ENCODE measurements around the gene NCAPG2. TPM values are rescaled to one million over a fixed set of nuclear protein-coding genes. Genes with fewer than 3 reads are reported as not detected.

Gene NCAPG2
- total RNA-seq, 1 donor: 35.0 TPM

- no peak overlapping the region for H3K4me3 ChIP-seq (ENCODE audit: low read depth, low read length)
- TF ChIP-seq CTCF (IDR thresholded peaks at IDR 0.05; ENCODE audit: insufficient read depth, low read length): no peak
- DNase-seq (ENCODE audit: low read depth): no peak
Observed at GRCh38 chr7:158611541-158611940, 93.1 kb downstream of the NCAPG2 start.

GRCh38 chr7:158609313-158609974 lies 95.2 kb downstream of the NCAPG2 start:
- no peak overlapping the region for H3K4me3 ChIP-seq (ENCODE audit: low read depth, low read length)
- no peak for TF ChIP-seq CTCF (IDR thresholded peaks at IDR 0.05; ENCODE audit: insufficient read depth, low read length)
- no peak for DNase-seq (ENCODE audit: low read depth)

DNA sequence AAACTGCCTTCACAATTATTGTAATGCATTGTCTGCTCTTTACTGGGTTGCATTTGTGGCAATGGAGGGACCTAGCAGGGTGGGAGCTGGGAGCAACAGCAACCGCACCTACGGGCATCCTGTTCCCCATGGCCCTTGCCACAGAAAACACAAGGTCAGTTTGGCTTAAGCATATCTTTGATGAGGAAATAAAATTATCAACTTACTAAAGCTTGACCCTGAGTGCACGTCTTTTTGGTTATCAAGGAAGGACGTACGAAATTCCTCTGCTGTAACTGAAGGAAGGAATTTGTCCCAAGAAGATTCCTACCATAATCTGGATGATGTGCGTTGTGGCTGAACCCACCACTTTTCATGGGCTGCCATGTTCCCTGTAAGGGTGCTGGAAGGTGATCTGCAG lies 97.0 kb downstream of the NCAPG2 start:
- no peak for DNase-seq (ENCODE audit: low read depth)
- no peak for TF ChIP-seq CTCF (IDR thresholded peaks at IDR 0.05; ENCODE audit: insufficient read depth, low read length)
- H3K4me3 ChIP-seq (ENCODE audit: low read depth, low read length): no peak overlapping the region

DNA sequence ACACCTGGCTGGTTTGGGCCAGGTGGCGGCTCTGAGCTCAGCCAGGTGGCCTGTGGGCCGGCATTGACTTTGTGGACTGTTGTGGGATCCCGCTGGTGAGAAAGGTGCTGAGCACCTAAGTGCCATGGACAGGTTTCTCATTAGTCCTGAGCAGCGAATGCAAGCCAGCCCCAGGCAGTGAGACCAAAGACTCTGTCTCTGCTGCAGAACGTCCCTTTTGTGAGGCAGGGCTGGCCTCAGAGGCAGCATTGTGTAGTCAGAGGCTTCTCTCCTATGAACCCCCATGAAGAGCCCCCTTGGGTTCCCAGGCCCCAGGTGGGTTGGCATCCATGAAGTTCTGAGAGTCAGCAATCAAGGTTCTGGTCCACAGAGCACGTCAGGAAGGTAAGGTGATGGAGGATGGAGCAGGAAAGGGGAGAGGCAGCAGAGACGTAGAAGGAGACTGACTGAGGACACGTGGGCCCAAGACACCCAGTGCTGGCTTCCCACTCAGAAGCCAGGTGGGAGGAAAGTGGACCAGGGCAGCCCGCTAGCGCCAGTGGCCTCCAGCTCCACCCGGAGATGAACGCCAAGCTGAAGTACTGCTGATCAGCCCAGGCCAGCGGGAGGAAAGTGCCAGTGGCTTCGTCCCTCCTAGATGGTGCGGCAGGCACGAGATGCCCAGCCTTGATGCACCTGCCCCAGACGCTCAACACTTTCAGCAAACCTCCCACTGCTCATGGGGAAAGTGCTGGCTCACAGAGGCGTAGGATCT lies 97.8 kb downstream of the NCAPG2 start:
- no peak for DNase-seq (ENCODE audit: low read depth)
- H3K4me3 ChIP-seq (ENCODE audit: low read depth, low read length): no peak overlapping the region
- no peak for TF ChIP-seq CTCF (IDR thresholded peaks at IDR 0.05; ENCODE audit: insufficient read depth, low read length)

DNA sequence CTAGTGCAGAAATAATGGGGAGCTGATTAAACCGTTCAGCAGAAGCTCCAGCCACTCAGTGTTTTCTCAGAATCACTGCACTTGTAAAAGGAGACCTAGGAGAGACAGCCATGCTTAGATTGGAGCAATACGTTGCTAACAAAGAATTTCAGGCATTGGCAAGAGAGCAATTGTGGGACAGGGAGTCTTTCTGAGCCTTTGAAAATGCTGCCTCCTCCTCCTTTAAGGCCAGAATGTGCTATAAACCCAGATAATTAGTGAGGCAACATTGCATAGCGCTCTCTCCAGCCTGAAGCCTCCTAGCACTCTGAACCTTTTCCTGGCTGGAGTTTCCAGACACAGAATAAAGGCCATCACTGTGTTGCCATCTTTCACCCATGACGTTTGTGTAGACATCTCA lies 98.5 kb downstream of the NCAPG2 start:
- DNase-seq (ENCODE audit: low read depth): peak; percentile 5
- H3K4me3 ChIP-seq (ENCODE audit: low read depth, low read length): no peak overlapping the region
- no peak for TF ChIP-seq CTCF (IDR thresholded peaks at IDR 0.05; ENCODE audit: insufficient read depth, low read length)

DNA sequence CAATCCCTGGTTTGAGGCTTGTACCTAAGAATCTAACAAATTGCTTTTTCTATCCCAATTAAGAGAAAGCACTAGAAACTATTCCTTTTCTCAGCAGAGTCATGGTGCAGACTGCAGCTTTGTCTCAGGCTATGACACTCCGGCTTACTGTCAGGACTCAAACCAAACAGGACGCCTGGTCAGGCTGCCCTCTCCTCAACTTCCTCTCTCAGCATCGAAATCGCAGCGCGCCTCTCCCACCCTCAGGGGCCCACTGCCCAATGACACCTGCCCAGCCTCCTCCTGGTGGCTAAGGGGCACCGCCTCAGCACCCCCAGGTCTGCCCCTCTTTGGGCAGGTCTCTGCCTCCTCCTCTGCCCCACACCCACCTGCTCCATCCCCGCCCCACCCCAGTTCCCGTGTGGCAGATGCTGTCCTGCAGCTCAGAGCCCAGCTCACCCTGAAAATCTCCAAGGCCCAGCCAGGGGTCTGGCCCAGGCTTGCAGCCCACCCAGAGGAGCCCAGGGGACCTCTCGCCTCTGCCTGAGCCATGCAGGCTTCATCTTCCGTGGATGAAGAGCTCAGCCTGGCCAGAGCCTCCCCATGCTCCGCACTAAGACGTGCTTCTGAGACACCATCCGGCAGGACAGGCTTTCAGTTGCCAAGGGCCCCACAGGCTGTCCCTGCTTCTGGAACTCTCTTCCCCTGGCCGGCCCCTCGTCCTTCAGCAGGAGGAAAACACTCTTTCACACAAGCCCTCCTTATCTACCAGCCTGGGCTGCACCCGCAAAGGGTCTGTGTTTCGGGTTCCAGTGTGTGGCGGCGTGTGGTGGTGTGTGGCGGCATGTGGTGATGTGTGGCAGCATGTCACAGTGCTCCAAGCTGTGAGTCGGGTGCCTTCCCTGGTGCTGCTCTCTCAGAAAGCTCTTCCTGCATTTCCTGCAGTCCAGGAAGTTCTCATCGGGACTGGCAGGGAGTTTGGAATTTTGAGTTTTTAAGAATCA lies 100.5 kb downstream of the NCAPG2 start:
- no peak for TF ChIP-seq CTCF (IDR thresholded peaks at IDR 0.05; ENCODE audit: insufficient read depth, low read length)
- no peak overlapping the region for H3K4me3 ChIP-seq (ENCODE audit: low read depth, low read length)
- DNase-seq (ENCODE audit: low read depth): no peak
